Testis (tissue), 2 donors: Measurements from ENCODE around the gene KRTAP11-1.

Experiments
- CTCF ChIP-seq, 3 experiments: fragments of 450-650 bp in 2 of 3; fragments of 200-600 bp in 1 of 3; sonication (generic) in 1 of 3; IDR thresholded peaks; one replicate each; pipeline ENCODE4 v1.5.1; 2016 to 2019; ENCODE audit warnings: antibody characterized with exemption in 3 of 3, mild to moderate bottlenecking in 2 of 3, moderate library complexity in 1 of 3
- POLR2A ChIP-seq: fragments of 450-650 bp; IDR thresholded peaks from one replicate; pipeline ENCODE4 v1.6.1; 2017; ENCODE audit warnings: antibody characterized with exemption, mild to moderate bottlenecking, moderate library complexity

GRCh38 chr21:30881480-30881879 lies at the start of gene KRTAP11-1:
- TF ChIP-seq POLR2A (no peak), CTCF (IDR thresholded peaks at IDR 0.05) (no peak)
